ENCODE data around the gene OR10A2.

GRCh38 chr11:6843670-6844069, 19.2 kb upstream of the OR10A2 start:
- TF ChIP-seq CTCF (IDR thresholded peaks at IDR 0.05; ENCODE audit: low read length), result no peak
- no peak for TF ChIP-seq EZH2 (IDR thresholded peaks at IDR 0.05; ENCODE audit: borderline replicate concordance, low read length)

All from OCI-LY1 (cell line).